Mesenchymal stem cell (in vitro differentiated cells and primary cell): ENCODE data around the gene MYO1E.

Source experiments
- DNase-seq: peaks from one replicate; pipeline ENCODE4 v3.0.0-alpha.2; 2013
- H2AFZ ChIP-seq: one replicate; pipeline ENCODE4 v1.6.1; 2013; ENCODE audit warnings: low read depth, mild to moderate bottlenecking, control low read depth, inconsistent platforms, low read length, moderate library complexity
- H2AK5ac ChIP-seq: 2 replicates; pipeline ENCODE4 v1.6.1; 2013; ENCODE audit warnings: low read length, moderate library complexity, mild to moderate bottlenecking, inconsistent platforms; ENCODE audit not compliant: severe bottlenecking
- H2BK120ac ChIP-seq: one replicate; pipeline ENCODE4 v1.6.1; 2013; ENCODE audit warnings: low read depth, mild to moderate bottlenecking, inconsistent platforms, low read length, moderate library complexity
- H2BK12ac ChIP-seq, 2 experiments: one replicate each; pipeline ENCODE4 v1.6.1; 2013; ENCODE audit warnings: inconsistent platforms in 2 of 2, low read length in 2 of 2, mild to moderate bottlenecking in 2 of 2, moderate library complexity in 2 of 2, control low read depth in 1 of 2
- H2BK15ac ChIP-seq: one replicate; pipeline ENCODE4 v1.6.1; 2013; ENCODE audit warnings: mild to moderate bottlenecking, low read depth, inconsistent platforms; ENCODE audit not compliant: poor library complexity, severe bottlenecking
- H2BK5ac ChIP-seq: 2 replicates; pipeline ENCODE4 v1.6.1; 2013; ENCODE audit warnings: low read depth, mild to moderate bottlenecking, low read length, control low read depth, inconsistent platforms; ENCODE audit not compliant: poor library complexity, severe bottlenecking
- H3K14ac ChIP-seq, 2 experiments: one replicate each; pipeline ENCODE4 v1.6.1; 2013; ENCODE audit warnings: inconsistent platforms in 2 of 2, low read length in 2 of 2, control low read depth in 1 of 2, mild to moderate bottlenecking in 1 of 2, moderate library complexity in 1 of 2
- H3K18ac ChIP-seq, 2 experiments: one replicate each; pipeline ENCODE4 v1.6.1; 2013; ENCODE audit warnings: inconsistent platforms in 2 of 2, low read length in 2 of 2, control low read depth in 1 of 2, low read depth in 1 of 2, mild to moderate bottlenecking in 1 of 2
- H3K23ac ChIP-seq, 2 experiments: one replicate each; pipeline ENCODE4 v1.6.1; 2013; ENCODE audit warnings: inconsistent platforms in 2 of 2, low read length in 2 of 2, mild to moderate bottlenecking in 2 of 2, moderate library complexity in 2 of 2, control low read depth in 1 of 2
- H3K27ac ChIP-seq: 2 replicates; pipeline ENCODE4 v1.5.1; 2013; ENCODE audit warnings: mild to moderate bottlenecking, moderate library complexity, low read length, control low read depth, inconsistent platforms; ENCODE audit not compliant: poor library complexity, severe bottlenecking
- H3K27me3 ChIP-seq, 2 experiments: 2 replicates each; pipeline versions ENCODE4 v1.6.1 to v1.7.0; 2013; ENCODE audit warnings: low read length in 2 of 2, mild to moderate bottlenecking in 2 of 2, moderate library complexity in 2 of 2, control low read depth in 1 of 2, inconsistent platforms in 1 of 2; ENCODE audit not compliant: control insufficient read depth in 1 of 2, insufficient read depth in 1 of 2
- H3K36me3 ChIP-seq, 2 experiments: 2 replicates each; pipeline versions ENCODE4 v1.6.1 to v1.7.0; 2013; ENCODE audit warnings: low read length in 2 of 2, control low read depth in 1 of 2, inconsistent platforms in 1 of 2, low read depth in 1 of 2, mild to moderate bottlenecking in 1 of 2; ENCODE audit not compliant: insufficient read depth in 2 of 2, control insufficient read depth in 1 of 2
- H3K4ac ChIP-seq, 2 experiments: one replicate each; pipeline ENCODE4 v1.6.1; 2013; ENCODE audit warnings: inconsistent platforms in 2 of 2, low read length in 2 of 2, mild to moderate bottlenecking in 2 of 2, moderate library complexity in 2 of 2, control low read depth in 1 of 2, low read depth in 1 of 2
- H3K4me1 ChIP-seq: 2 replicates; pipeline ENCODE4 v1.6.1; 2013; ENCODE audit warnings: low read depth, low read length, control low read depth; ENCODE audit not compliant: control insufficient read depth, insufficient read depth
- H3K4me2 ChIP-seq: 2 replicates; pipeline ENCODE4 v1.6.1; 2013; ENCODE audit warnings: low read length, mild to moderate bottlenecking, inconsistent platforms; ENCODE audit not compliant: poor library complexity, severe bottlenecking
- H3K4me3 ChIP-seq, 2 experiments: 2 replicates each; pipeline versions ENCODE4 v1.5.1 to v1.7.0; 2013; ENCODE audit warnings: low read length in 2 of 2, mild to moderate bottlenecking in 2 of 2, control low read depth in 1 of 2, low read depth in 1 of 2; ENCODE audit not compliant: insufficient read depth in 1 of 2
- H3K79me1 ChIP-seq: replicated peaks from 2 replicates; pipeline ENCODE4 v1.6.1; 2013; ENCODE audit warnings: mild to moderate bottlenecking, control low read depth, low read length, inconsistent platforms; ENCODE audit not compliant: poor library complexity, severe bottlenecking
- H3K9ac ChIP-seq: 2 replicates; pipeline ENCODE4 v1.7.0; 2013; ENCODE audit warnings: mild to moderate bottlenecking, low read length, moderate library complexity
- H3K9me3 ChIP-seq: 2 replicates; pipeline ENCODE4 v1.7.0; 2013; ENCODE audit warnings: mild to moderate bottlenecking, low read length; ENCODE audit not compliant: control insufficient read depth
- H4K8ac ChIP-seq: one replicate; pipeline ENCODE4 v1.6.1; 2013; ENCODE audit warnings: inconsistent platforms, mild to moderate bottlenecking, low read length, moderate library complexity
- H4K91ac ChIP-seq: one replicate; pipeline ENCODE4 v1.6.1; 2013; ENCODE audit warnings: mild to moderate bottlenecking, low read length, inconsistent platforms
- WGBS: methylation state at CpG from one replicate; pipeline ENCODE4 v1.1.7; 2013; ENCODE audit warnings: mixed read lengths; 5-methylcytosine and 5-hydroxymethylcytosine counted together

Gene MYO1E

DNA sequence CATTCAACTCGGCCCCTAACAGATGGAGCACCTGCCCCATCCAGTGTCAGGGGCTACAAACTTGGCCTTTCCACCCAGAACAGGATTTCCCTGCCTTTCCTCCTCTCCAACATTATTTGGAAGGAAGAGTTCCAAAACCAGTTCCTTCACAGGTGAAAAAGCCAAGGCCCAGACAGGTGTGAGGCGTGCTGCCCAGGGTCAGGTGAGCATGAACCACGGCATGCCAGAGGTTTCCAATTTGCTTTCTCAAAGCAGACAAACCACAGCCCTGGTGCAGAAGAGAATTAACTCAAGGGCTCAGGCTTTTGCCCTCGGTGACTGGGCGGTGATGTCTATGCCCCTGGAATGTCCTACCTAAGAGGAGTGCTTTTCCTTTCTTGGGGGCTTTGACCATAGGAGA is 122.9 kb downstream of the MYO1E start:
- WGBS, result 90% methylated on average over 5 of the region's 5 CpGs
- no peak overlapping the region for H3K4ac ChIP-seq

DNA sequence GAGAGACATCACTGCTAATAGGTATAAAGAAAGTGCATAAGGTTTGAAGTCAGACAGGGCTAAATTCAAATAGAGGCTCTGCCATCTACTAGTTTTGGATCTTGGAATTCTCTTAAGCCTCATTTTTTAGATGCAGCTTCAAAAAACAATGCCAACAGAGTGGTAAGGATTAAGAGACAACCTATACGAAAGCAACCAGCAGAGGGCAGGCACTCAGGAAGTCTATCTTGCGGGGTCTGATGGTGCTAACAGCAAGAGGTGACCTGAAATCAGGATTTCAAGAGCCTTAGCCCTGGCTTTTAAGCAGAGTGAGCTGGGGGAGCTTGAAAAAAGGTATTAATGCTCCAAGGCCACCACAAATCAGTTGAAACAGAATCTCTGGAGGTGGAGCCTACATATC is 125.3 kb downstream of the MYO1E start:
- Histone ChIP-seq H4K8ac (no peak overlapping the region), H4K91ac (no peak overlapping the region), H2BK5ac (no peak overlapping the region), H2BK120ac (no peak overlapping the region), H2BK12ac (no peak overlapping the region), H3K27ac (no peak overlapping the region), H2AK5ac (peak overlapping the region; percentile 89), H3K4me2 (no peak overlapping the region), H3K36me3 (peaks cover 13 to 88% of the 10 kb centered on the region in 2 experiments), H3K79me1 (peaks cover 38% of the 10 kb centered on the region), H3K18ac (no peak overlapping the region), H2AFZ (no peak overlapping the region), H3K4me3 (no peak overlapping the region), H3K27me3 (no peaks in the 10 kb centered on the region), H3K9me3 (no peaks in the 10 kb centered on the region), H3K4ac (no peak overlapping the region), H3K14ac (no peak overlapping the region), H3K4me1 (peaks cover 16% of the 10 kb centered on the region), H2BK15ac (no peak overlapping the region), H3K23ac (no peak overlapping the region), H3K9ac (no peak overlapping the region)
- 43% methylated on average over 2 of the region's 2 CpGs for WGBS
- DNase-seq, result peak; percentile 70

More for the DNA sequence above, 122.9 kb downstream of the MYO1E start:
- Histone ChIP-seq H4K91ac (no peak overlapping the region), H2BK120ac (no peak overlapping the region), H3K4me3 (no peak overlapping the region), H2AFZ (no peak overlapping the region), H2BK12ac (no peak overlapping the region), H3K4me1 (peaks cover 14% of the 10 kb centered on the region), H3K4me2 (no peak overlapping the region), H3K79me1 (peaks cover 35% of the 10 kb centered on the region), H3K36me3 (peaks cover 18 to 86% of the 10 kb centered on the region in 2 experiments), H2AK5ac (no peak overlapping the region), H3K9ac (no peak overlapping the region), H3K27me3 (no peaks in the 10 kb centered on the region), H3K9me3 (no peaks in the 10 kb centered on the region), H2BK15ac (no peak overlapping the region), H2BK5ac (no peak overlapping the region), H3K23ac (no peak overlapping the region), H3K18ac (no peak overlapping the region), H3K14ac (no peak overlapping the region), H3K27ac (no peak overlapping the region), H4K8ac (no peak overlapping the region)
- no peak for DNase-seq

DNA sequence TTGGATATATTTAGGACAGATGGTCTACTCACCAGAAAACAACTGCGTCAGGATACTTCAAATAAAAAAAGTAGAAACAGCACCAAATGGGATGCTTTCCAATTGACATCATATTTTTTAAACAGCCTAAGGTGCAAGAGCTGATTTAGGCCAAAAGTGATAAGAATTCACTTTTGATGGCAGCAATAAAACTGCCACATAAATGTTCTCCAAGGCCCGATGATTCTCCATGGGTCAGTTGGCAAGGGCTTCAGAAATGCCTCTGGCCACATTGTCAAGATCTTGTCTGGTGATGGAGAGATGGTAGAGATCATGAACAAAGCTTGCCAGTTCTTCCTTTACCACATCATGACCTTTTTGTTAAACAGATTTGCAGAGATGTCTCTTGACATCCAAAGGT is 127.1 kb downstream of the MYO1E start:
- no peaks in the 10 kb centered on the region for H3K27me3 ChIP-seq
- H3K9ac ChIP-seq, result no peak overlapping the region
- 100% methylated on average over 2 of the region's 2 CpGs for WGBS

DNA sequence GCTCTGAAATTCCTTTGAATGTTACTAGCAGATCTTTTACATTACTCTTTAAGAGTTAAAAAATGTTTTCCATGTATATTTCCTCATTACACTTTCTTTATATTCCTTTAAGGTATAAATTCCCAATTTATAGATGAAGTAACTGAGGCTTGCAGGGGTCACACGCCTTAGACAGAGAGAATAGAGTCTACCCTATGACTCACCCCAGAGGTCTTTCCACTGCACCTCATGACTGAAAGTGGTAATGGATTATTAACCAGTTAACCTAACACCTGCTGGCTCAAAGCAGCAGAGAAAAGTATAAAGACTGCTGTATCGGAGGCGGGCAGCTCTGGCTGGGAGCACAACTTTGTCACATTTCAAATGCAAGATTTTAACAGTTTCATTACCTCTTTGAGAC is 128.3 kb downstream of the MYO1E start:
- Histone ChIP-seq H2BK15ac (no peak overlapping the region), H3K4me1 (peaks cover 8% of the 10 kb centered on the region), H3K79me1 (peaks cover 29% of the 10 kb centered on the region), H3K9ac (no peak overlapping the region), H3K23ac (no peak overlapping the region), H2AFZ (no peak overlapping the region), H3K36me3 (peaks cover 0 to 82% of the 10 kb centered on the region in 2 experiments), H4K91ac (no peak overlapping the region), H2AK5ac (peak overlapping the region; percentile 79), H3K14ac (no peak overlapping the region), H3K4ac (no peak overlapping the region), H3K27ac (peak overlapping the region; percentile 96), H3K18ac (no peak overlapping the region), H3K4me2 (no peak overlapping the region), H2BK5ac (peak overlapping the region; percentile 22), H3K4me3 (no peak overlapping the region), H4K8ac (no peak overlapping the region), H2BK120ac (no peak overlapping the region), H3K9me3 (no peaks in the 10 kb centered on the region), H2BK12ac (no peak overlapping the region), H3K27me3 (no peaks in the 10 kb centered on the region)
- DNase-seq, result no peak
- 100% methylated on average over 3 of the region's 3 CpGs for WGBS

More for the DNA sequence above, 127.1 kb downstream of the MYO1E start:
- Histone ChIP-seq H2BK12ac (no peak overlapping the region), H3K4ac (no peak overlapping the region), H3K4me3 (no peak overlapping the region), H2BK5ac (no peak overlapping the region), H3K9me3 (no peaks in the 10 kb centered on the region), H3K4me1 (peaks cover 14% of the 10 kb centered on the region), H4K91ac (no peak overlapping the region), H3K36me3 (peaks cover 10 to 83% of the 10 kb centered on the region in 2 experiments), H3K4me2 (no peak overlapping the region), H2AK5ac (peak overlapping the region; percentile 3), H2BK120ac (no peak overlapping the region), H3K18ac (no peak overlapping the region), H3K23ac (no peak overlapping the region), H2BK15ac (no peak overlapping the region), H3K27ac (peak overlapping the region; percentile 96), H3K14ac (no peak overlapping the region), H2AFZ (no peak overlapping the region), H3K79me1 (peaks cover 35% of the 10 kb centered on the region), H4K8ac (no peak overlapping the region)
- DNase-seq, result no peak
